Measurements from ENCODE around the gene RYK.
"Not testable (repeated sequence)": the region's sequence is repeated elsewhere in the genome, so short reads cannot be mapped to it uniquely, and the experiment has no call there.

Gene RYK

GRCh38 chr3:134250717-134251220 is at the start of gene RYK:
TSS of gene RYK (minus strand) at chr3:134250859. CDS start at chr3:134250654, 205 bp downstream.
- peak; percentile 86 for DNase-seq

- DNase-seq, result no peak
Observed at GRCh38 chr3:134299888-134300206, 49.2 kb upstream of the RYK start.

DNA sequence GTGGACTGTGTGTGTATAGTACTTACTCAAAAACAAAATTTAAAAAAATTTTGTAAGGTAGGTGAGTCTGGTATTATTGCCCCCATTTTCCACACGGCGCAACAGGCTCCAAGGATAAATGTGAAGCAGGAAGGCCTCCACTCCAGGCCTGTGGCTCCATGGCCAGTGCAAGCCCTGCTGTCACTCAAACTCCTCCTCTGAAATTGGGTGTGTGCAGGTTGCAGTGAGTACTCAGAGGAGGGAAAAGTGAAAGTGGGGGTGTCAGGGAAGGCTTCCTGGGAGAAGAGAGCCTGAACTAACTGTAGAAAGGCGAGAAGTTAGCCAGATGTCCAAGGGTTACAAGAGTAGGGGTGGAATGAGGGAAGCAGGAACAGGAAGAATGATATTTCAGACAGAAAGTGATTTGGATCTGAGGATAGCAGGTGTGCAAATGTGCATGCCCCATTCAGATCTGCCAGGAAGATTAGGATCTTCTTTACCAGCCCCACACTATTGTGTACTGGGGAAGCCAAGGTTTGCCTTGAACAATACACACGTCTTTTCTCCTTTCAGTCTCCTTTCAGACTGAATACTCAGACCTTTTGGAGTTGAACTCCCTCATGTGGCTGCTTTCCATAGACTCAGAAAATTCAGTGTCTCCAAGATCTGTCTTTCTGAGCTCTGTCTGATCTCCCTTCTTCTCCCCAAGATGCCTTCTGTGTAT is 48.7 kb upstream of the RYK start:
- peak; percentile 37 for DNase-seq

- DNase-seq, result no peak
Observed at GRCh38 chr3:134298249-134298648, 47.6 kb upstream of the RYK start.

DNA sequence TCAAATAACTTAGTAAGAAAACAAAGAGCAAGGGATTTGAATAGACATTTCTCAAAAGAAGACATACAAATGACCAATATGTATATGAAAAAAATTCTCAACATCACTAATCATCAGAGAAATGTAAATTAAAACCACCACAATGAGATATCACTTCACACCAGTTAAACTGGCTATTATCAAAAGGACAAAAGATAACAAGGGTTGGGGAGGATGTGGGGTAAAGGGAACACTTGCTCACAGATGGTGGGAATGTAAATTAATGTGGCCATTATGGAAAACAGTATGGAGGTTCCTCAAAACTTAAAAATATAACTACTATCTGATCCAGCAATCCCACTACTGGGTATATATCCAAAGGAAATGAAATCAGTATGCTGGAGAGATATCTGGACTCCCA is 46.0 kb upstream of the RYK start:
- no peak for DNase-seq

DNA sequence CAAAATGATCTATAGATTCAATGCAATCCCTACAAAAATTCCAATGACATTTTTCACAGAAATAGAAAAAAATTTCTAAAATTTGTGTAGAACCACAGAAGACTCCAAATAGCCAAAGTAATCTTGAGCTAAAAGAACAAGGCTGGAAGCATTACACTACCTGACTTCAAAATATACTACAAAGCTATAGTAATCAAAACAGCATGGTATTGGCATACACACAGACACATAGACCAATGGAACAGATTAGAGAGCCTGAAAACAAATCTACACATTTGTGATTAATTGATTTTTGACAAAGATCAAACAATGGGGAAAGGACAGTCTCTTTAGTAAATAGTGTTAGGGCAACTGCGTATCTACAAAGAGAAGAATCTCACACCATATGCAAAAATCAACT is 45.3 kb upstream of the RYK start:
- no peak for DNase-seq

GRCh38 chr3:134294302-134295280 is 43.9 kb upstream of the RYK start:
- DNase-seq, result no peak

GRCh38 chr3:134291319-134292254 is 40.9 kb upstream of the RYK start:
- peak; percentile 36 for DNase-seq

GRCh38 chr3:134287512-134287911 is 36.9 kb upstream of the RYK start:
- DNase-seq, result no peak

DNA sequence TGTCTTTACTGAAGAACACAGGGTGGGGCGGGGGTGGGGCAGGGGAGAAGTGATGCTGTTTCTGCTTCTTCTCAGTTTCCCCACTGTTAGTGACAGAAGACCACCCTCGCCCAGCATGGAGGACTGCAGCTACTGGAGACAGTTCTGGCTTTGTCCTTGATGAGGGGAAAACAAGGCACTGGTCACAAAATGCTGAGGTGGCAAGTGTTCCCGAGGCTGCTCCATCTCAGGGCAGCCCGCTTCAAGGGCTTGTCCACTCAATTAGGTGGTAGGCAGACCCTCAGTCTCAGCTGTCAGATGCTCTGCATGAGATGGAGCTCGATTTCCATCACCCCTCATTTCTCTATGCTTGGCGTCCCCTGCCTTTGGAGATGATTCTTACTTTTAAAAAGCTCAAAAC is 33.8 kb upstream of the RYK start:
- DNase-seq, result no peak

DNA sequence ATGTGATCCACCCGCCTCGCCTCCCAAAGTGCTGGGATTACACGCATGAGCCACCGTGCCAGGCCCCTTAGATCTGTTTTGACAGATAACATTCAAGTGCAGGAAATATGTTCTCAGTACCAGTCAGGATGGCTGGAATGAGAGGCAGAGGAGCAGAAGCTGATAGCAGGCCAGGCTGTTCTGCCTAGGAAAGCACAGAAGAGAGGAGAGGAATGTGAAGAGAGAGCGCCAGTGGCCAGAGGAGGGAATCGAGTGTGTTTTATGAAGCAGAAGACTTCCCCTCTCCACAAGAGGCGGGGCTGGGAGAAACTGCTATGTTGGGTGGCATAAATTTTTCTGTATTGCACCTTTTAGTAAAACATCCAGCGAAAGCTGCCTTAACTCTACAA is 32.0 kb upstream of the RYK start:
- no peak for DNase-seq

GRCh38 chr3:134281912-134282658 is 31.4 kb upstream of the RYK start:
- no peak for DNase-seq

DNA sequence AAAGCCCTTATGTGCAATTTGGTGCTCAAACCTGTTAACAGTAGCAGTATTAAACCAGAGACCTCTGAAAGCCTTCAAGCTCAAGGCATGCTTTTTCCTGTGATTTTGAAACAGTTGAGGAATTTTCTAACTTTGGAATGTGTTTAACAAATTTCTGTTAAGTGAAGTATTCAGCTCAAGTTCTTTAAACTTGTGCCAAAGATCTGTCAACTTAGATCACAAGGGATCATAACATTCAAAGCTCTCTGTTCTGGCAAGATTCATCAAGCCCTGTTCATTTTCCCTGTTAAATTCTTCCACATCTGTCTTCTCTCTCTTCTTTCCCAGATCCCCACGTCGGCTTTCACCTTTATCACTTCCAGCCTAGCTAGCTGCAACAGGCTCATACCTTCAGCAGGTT is 28.8 kb upstream of the RYK start:
- DNase-seq, result no peak

DNA sequence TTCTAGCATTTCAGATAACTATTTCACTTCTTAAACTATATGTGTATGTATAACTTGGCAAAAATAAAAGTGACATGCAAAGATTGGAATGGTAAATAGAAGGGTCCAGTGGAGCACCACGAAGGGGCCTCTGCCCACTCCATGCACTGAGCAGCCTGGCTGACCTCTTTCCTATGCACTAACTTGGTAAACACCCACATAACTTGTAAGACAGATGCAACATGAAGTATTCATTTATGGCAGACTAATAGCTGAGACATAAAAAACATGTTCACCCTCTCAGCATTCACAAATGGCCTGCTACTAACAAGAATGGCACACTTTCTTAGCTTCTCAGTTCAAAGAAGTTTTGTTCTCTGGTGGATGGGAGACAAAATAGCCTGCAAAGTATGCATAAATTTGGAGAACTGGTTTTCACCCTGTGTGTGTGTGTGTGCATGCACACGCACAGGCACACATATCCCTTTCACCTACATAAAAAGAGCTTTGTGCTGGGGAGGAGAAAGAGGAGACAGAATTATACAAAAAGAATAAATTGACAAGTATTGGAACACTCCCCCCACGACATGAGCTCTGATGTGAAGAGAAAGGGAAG is 26.5 kb upstream of the RYK start:
- DNase-seq, result no peak

DNA sequence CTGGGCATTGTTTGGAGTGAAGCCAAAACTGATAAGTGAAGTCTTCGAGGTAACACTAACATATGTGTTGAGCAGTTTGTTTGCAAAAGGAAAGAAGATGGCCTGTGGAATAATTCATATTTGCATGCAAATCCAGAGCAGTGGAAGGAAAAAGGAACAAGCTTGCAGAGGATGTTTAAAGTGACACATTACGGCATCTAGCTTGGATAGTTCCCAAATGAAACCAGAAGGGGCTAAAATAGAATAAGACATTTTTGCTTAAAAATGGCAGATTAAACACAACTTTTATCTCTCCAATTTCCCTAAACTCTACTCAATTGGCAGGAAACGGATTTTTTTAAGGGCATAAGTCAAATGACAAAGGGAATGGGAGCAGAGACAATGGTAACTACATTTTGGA is 25.4 kb upstream of the RYK start:
- DNase-seq, result no peak

- not testable (repeated sequence) for DNase-seq
Observed at GRCh38 chr3:134275110-134275509, 24.5 kb upstream of the RYK start.

DNA sequence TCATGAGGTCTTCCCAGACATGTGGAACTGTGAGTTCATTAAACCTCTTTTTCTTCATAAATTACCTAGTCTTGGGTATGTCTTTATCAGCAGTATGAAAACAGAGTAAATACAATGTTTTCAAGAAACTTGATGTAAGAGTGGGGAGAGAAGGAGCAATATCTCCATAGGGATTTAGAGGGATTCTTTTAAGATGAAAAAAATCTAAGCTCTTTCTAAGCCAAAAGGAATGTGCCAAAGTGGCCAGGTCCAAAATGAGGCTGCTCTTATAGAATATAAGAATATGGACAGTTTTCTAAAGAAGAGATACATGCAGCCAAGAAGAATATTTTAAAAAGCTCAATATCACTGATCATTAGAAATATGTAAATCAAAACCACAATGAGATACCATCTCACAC is 23.9 kb upstream of the RYK start:
- no peak for DNase-seq

- DNase-seq, result no peak
Observed at GRCh38 chr3:134267996-134268395, 17.3 kb upstream of the RYK start.

DNA sequence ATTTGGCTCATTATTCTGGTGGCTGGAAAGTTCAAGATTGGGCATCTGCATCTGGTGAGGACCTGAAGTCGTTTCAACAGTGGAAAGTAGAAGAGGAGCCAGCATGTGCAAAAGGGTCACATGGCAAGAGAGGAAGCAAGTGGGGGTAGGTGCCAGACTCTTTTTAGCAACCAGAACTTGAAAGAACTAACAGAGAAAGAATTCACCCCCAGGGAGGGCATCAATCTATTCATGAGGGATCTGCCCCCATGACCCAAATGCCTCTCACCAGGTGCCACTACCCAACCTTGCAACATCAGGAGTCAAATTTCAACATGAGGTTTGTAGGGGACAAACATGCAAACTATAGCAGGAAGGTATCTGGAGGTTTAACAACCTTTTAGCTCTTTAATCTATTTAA is 10.3 kb upstream of the RYK start:
- no peak for DNase-seq

DNA sequence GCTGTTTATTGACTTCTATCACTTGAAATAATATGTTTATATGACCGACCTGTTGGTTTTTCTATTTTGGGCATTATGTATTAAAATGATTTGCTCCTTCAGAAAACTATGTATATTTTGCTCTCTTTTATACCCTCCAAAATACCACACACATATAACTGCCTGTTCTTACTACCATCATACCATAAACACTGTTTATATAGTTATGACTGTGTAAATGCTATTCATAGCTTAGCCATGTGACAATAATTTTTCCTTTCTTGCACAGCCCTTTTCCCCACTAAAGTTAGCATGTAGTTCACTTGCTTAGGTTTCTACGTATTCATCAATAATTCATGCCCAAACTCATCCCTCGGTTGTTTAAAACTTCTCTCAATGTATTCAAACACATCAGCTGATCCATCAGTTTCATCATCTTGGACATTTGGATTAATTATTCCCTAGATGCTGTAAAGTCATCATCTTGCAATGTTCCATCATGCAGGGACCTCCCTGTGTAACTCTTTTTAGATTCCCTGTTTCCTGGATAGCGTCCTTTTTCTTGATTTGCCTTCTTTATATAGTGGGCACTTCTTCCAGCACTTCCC is 8.2 kb upstream of the RYK start:
- DNase-seq, result no peak

- no peak for DNase-seq
Observed at GRCh38 chr3:134255404-134255803, 4.7 kb upstream of the RYK start.
